T-helper 1 cell treated with Interleukin-12 subunit alpha and Interleukin-12 subunit beta and Interleukin-4 antibody, amounts not matched to agents 30 μg/mL and 1 μg/mL, for 36 hours (primary cell): ENCODE data around the gene MAGI1.

Experiments
- H3K27ac Mint-ChIP-seq: one replicate; pipeline ENCODE4 v1.8.0; 2021; ENCODE audit warnings: mild to moderate bottlenecking, mixed read lengths
- H3K27me3 Mint-ChIP-seq: one replicate; pipeline ENCODE4 v1.8.0; 2021; ENCODE audit warnings: low read depth, mixed read lengths
- H3K36me3 Mint-ChIP-seq: one replicate; pipeline ENCODE4 v1.8.0; 2021; ENCODE audit warnings: low read depth, mixed read lengths
- H3K4me1 Mint-ChIP-seq: one replicate; pipeline ENCODE4 v1.8.0; 2021; ENCODE audit warnings: low read depth, mixed read lengths
- H3K4me3 Mint-ChIP-seq: one replicate; pipeline ENCODE4 v1.8.0; 2021; ENCODE audit warnings: mild to moderate bottlenecking, moderate library complexity, mixed read lengths
- H3K9me3 Mint-ChIP-seq: one replicate; pipeline ENCODE4 v1.8.0; 2021; ENCODE audit warnings: mixed read lengths

The MAGI1 gene

DNA sequence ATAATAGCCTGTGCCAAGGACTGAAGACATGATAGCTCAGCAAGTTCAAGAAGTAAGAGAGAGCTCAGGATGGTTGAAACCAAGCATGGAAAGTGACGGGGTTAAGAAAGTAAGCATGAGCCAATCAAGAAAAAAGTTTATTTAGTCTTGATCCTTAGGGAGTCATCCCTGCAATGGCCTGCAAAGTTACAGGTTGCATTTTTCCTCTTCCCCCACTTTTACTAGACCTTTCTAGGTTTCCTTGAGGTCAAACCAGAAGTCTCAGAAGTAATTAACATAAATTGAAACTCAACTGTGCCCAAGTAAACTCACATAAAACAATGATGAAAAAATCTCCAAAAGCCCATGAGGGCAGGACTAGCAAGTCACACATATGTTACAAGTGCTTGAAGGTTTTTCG lies 250.9 kb downstream of the MAGI1 start:
- no peaks in the 10 kb centered on the region for H3K4me1 Mint-ChIP-seq

DNA sequence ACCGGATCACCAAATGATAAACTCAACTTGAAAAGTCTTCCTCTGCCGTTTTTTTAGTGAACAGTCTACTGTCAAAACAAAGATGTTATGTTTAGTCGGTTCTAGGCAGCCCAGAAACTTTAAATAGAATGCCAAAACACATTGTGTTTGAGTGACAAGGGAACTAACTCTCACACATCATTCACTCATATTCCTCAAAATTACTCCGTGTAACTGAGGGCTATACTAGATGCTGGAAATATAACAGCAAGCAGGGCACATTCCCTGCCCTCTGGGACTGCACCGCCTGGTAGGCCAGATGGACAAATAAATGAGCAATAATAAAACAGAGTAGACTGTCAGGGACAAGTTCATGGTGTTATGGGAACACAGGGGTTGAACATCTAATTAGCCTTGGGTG lies 251.4 kb downstream of the MAGI1 start:
- Mint-ChIP-seq H3K4me3 (no peak overlapping the region), H3K27me3 (no peaks in the 10 kb centered on the region), H3K4me1 (no peaks in the 10 kb centered on the region), H3K36me3 (no peaks in the 10 kb centered on the region), H3K27ac (no peak overlapping the region), H3K9me3 (no peaks in the 10 kb centered on the region)

More for the DNA sequence above, 250.9 kb downstream of the MAGI1 start:
- no peaks in the 10 kb centered on the region for H3K9me3 Mint-ChIP-seq
- H3K27ac Mint-ChIP-seq = no peak overlapping the region
- no peak overlapping the region for H3K4me3 Mint-ChIP-seq
- H3K36me3 Mint-ChIP-seq = no peaks in the 10 kb centered on the region
- H3K27me3 Mint-ChIP-seq = no peaks in the 10 kb centered on the region

DNA sequence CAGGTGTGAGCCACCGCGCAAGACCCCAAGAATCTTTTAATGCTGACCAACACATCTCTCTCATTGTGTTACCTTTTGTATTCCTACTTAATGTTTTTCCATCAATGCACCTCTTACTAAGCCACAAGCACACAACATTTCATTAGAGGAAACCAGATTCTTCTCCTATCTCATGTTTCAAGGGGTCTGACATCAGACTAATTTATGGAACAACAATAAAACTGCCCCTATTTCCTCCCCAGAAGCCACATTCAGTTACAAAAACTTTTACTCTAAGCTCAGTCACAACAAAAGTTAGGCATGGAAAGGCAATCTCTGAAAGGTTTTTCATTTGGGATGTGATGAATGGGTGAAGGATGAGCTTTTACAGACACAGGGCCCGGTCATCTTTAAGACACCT lies 251.8 kb downstream of the MAGI1 start:
- H3K4me1 Mint-ChIP-seq = no peaks in the 10 kb centered on the region
- H3K27me3 Mint-ChIP-seq = no peaks in the 10 kb centered on the region
- H3K36me3 Mint-ChIP-seq = no peaks in the 10 kb centered on the region
- H3K9me3 Mint-ChIP-seq = no peaks in the 10 kb centered on the region
- no peak overlapping the region for H3K4me3 Mint-ChIP-seq
- H3K27ac Mint-ChIP-seq = no peak overlapping the region

DNA sequence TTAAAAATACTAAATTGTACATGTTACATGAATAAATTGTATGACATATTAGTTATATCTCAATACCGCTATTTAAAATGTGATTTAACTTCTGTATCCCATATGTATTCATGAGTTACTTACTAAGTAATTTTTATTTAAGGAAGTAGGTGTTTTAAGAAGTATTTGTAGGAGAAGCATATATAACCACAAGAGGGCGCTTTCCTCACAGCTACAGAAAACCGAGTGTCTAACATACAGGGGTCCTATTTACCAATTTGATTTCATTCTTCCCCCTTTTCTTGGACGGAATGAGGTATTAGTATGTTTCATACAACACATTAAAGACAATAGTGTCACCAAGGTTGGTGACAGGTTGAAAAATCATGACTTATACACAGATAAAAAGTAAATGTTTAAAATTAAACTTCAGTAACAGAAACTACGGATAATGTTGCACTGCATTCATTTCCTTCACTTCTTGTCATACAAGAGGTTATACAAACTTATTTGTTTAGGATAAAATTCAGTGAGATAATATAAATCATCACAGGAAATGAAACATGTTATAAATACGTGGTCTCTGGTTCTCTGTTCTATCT lies 253.6 kb downstream of the MAGI1 start:
- H3K9me3 Mint-ChIP-seq = no peaks in the 10 kb centered on the region

DNA sequence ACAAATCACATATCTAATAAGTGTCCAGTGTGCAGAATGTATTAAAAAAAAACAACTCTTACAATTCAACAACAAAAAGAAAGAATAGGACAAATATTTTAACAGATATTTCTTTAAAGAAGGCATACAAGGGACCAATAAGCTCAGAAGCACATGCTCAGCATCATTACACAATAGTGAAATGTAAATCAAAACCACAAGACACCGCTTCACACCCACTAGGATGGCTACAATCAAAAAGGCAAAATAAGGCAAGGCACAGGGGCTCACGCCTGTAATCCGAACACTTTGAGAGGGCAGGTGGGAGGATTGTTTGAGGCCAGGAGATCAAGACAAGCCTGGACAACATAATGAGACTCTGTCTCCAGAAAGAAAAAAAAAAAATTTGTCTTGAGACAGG lies 255.6 kb downstream of the MAGI1 start:
- Mint-ChIP-seq H3K27ac (no peak overlapping the region), H3K4me1 (no peaks in the 10 kb centered on the region), H3K36me3 (no peaks in the 10 kb centered on the region), H3K9me3 (no peaks in the 10 kb centered on the region), H3K27me3 (no peaks in the 10 kb centered on the region), H3K4me3 (no peak overlapping the region)

More for the DNA sequence above, 253.6 kb downstream of the MAGI1 start:
- Mint-ChIP-seq H3K4me3 (no peak overlapping the region), H3K36me3 (no peaks in the 10 kb centered on the region), H3K4me1 (no peaks in the 10 kb centered on the region), H3K27me3 (no peaks in the 10 kb centered on the region), H3K27ac (no peak overlapping the region)

DNA sequence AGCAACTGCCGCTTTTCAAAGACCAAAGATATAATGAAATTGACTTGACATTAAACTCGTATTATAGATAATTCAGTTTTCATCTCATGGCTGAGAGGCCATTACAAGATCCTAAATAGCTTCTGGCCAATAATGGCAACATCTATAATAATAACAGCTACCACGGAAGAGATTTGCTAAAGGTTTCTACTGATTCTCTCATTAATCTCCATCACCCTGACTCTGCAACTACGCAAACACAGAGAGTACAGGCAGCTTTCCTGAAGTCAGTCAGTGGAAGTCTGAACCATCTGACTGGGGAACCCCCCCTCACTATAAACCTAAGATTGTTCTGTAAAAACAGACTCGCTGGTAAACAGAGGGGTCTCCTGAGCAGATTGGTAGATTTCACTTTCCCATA lies 257.1 kb downstream of the MAGI1 start:
- no peaks in the 10 kb centered on the region for H3K9me3 Mint-ChIP-seq
- no peaks in the 10 kb centered on the region for H3K4me1 Mint-ChIP-seq
- H3K4me3 Mint-ChIP-seq = no peak overlapping the region
- no peaks in the 10 kb centered on the region for H3K27me3 Mint-ChIP-seq
- no peaks in the 10 kb centered on the region for H3K36me3 Mint-ChIP-seq
- H3K27ac Mint-ChIP-seq = no peak overlapping the region

DNA sequence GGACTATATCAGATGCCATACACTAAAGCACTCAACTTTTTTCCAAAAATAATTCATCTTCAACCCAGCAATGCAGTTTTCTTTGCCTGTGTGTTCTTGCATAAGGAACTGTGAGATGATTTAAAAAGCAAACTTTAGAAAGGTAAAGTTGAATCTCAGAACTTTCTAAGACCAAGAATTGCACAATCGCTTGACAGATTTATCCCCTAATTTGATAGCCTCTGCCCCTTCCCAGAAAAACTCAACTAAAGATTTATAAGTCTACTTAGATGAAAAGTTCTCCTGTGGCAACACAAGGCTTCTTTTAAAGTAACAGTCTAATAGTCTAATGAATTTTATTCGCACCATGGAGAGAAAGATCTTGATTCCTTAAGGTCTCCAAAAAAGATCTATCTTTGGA lies 259.3 kb downstream of the MAGI1 start:
- H3K4me3 Mint-ChIP-seq = no peak overlapping the region
- no peaks in the 10 kb centered on the region for H3K9me3 Mint-ChIP-seq
- H3K4me1 Mint-ChIP-seq = no peaks in the 10 kb centered on the region
- no peaks in the 10 kb centered on the region for H3K36me3 Mint-ChIP-seq
- H3K27ac Mint-ChIP-seq = no peak overlapping the region
- H3K27me3 Mint-ChIP-seq = no peaks in the 10 kb centered on the region

DNA sequence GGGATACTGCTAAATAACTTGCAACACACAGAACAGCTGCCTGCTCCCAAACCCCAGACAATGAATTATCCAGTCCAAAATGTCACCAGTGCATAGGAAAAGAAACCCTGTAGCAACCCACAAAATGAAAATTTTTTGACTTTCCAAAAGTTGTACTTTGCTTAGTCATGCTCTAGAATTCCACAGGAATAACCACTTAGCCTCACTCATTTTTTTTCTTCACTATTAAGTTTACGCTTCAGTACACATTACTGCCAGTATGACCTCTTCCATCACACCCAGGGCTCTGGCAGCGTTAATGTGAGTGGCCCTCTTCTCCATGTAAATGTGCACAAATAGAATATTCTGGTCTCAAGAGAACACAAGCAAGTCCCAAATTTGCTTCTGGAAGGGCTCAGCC lies 259.8 kb downstream of the MAGI1 start:
- Mint-ChIP-seq H3K36me3 (no peaks in the 10 kb centered on the region), H3K4me3 (no peak overlapping the region), H3K9me3 (no peaks in the 10 kb centered on the region), H3K4me1 (no peaks in the 10 kb centered on the region), H3K27me3 (no peaks in the 10 kb centered on the region), H3K27ac (no peak overlapping the region)

DNA sequence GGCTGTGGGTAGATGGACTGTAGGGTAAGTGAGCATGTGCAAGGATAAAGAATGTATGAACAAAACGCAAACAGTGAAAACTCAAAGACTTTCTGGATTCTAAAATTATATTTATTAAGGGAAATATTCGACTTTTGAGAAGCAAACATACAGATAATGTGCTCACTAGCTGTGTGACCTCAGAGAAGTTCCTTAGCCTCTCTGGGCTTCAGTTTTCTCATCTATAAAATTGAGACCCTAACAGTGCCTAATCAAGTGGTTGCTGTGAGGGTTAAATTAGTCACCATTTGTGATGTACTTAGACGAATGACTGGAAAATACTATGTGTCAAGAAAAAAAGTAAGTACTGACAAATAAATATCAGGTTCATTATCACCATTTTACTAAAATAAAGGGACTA lies 261.7 kb downstream of the MAGI1 start:
- no peaks in the 10 kb centered on the region for H3K27me3 Mint-ChIP-seq
- no peaks in the 10 kb centered on the region for H3K9me3 Mint-ChIP-seq
- no peaks in the 10 kb centered on the region for H3K4me1 Mint-ChIP-seq
- H3K4me3 Mint-ChIP-seq = no peak overlapping the region
- no peaks in the 10 kb centered on the region for H3K36me3 Mint-ChIP-seq
- H3K27ac Mint-ChIP-seq = no peak overlapping the region

DNA sequence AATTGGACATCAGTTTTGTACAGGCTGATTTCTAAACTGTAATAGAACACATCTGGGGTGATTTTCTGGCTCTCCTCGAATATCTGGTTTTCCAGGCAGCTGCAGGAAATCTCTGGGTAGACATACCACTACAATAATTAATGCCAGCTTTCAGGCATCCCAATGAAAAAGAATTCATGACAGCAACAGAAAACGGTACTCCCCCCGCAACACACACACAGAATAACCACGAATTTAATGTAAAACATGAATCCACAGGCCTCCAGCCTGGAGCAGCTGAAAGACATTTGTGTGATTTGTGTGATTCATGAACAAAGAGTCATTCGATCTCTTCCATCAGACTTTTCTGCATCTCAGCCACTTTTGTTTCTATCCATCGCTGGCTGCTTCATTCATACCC lies 262.2 kb downstream of the MAGI1 start:
- Mint-ChIP-seq H3K4me3 (no peak overlapping the region), H3K36me3 (no peaks in the 10 kb centered on the region)

DNA sequence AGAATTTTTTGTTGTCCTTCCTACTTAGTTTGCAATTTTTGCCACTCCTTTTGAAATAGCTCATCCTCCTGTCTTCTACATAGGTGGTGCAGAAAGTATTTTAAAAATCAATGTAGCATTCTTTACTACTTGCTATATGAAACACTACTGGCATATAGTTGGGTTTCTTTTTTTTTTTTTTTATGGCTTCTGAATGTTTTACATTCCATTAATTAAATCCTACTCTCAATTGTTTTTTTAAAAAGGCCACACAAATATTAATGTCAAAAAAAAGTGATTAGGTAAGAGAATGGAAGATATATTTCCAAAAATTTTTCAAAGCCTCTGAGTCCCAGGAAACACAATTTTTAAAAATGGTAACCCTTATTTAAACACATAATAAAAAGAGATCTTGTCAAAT lies 262.6 kb downstream of the MAGI1 start:
- no peaks in the 10 kb centered on the region for H3K36me3 Mint-ChIP-seq
- H3K27me3 Mint-ChIP-seq = no peaks in the 10 kb centered on the region
- no peak overlapping the region for H3K4me3 Mint-ChIP-seq
- no peaks in the 10 kb centered on the region for H3K4me1 Mint-ChIP-seq
- no peak overlapping the region for H3K27ac Mint-ChIP-seq
- H3K9me3 Mint-ChIP-seq = no peaks in the 10 kb centered on the region

More for the DNA sequence above, 262.2 kb downstream of the MAGI1 start:
- no peak overlapping the region for H3K27ac Mint-ChIP-seq
- no peaks in the 10 kb centered on the region for H3K4me1 Mint-ChIP-seq
- H3K9me3 Mint-ChIP-seq = no peaks in the 10 kb centered on the region
- no peaks in the 10 kb centered on the region for H3K27me3 Mint-ChIP-seq

DNA sequence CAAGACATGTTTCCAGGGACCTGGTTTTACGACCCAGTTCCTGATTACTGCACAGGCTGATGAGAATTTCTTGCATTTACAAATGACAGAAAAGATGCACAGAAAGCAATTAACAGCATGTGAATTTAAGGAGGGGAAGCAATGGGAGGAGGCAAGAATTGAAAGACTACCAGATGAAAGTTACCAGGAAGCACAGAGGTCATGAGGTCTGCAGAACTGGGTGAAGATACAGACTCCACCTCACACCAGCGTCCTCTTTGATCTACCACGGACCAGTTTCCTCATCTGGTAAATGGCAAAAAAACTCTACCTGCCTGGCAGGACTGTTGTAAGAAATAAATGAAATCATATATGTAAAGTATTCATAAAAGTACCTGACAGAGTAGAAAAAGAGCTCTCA lies 266.0 kb downstream of the MAGI1 start:
- H3K36me3 Mint-ChIP-seq = no peaks in the 10 kb centered on the region
- no peak overlapping the region for H3K4me3 Mint-ChIP-seq
- H3K27ac Mint-ChIP-seq = no peak overlapping the region

DNA sequence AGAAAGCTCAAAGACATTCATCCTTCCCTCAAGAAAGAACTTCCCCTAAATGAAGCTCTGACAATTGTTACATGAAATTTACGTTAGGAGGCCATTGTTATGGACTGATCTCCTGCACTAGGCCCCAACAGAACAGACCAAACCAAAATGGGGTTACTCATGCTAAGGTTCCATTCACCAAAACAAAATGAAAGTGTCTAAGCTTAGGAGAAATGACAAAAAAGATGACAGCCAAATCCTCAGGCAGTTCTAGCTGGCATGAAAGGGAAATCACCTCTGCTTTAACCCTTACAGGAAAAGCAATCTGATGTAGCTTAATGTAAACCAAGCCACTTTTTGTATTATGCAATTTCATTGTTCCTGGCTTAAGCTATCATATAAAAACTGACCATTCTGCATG lies 271.2 kb downstream of the MAGI1 start:
- Mint-ChIP-seq H3K4me3 (no peak overlapping the region), H3K27ac (no peak overlapping the region), H3K9me3 (no peaks in the 10 kb centered on the region), H3K27me3 (no peaks in the 10 kb centered on the region), H3K4me1 (no peaks in the 10 kb centered on the region), H3K36me3 (no peaks in the 10 kb centered on the region)

More for the DNA sequence above, 266.0 kb downstream of the MAGI1 start:
- Mint-ChIP-seq H3K4me1 (no peaks in the 10 kb centered on the region), H3K27me3 (no peaks in the 10 kb centered on the region), H3K9me3 (no peaks in the 10 kb centered on the region)

DNA sequence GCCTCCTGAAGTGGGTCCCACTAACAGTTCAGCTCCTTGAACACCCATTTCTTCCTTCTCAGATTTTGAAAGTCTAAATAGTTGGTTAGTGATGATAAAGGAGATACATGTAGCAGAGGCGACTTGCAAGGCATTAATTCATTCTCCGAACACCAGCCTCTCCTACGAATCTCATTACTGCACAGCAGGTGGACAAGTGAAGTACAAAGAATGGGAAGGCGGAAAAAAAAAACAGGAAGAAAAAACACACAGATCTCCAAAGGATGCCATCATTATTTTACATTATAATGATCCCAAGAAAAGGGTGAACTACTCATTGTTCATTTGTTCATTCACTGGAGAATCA lies 276.5 kb downstream of the MAGI1 start:
- Mint-ChIP-seq H3K9me3 (no peaks in the 10 kb centered on the region), H3K36me3 (no peaks in the 10 kb centered on the region), H3K27ac (no peak overlapping the region), H3K4me1 (no peaks in the 10 kb centered on the region), H3K27me3 (no peaks in the 10 kb centered on the region), H3K4me3 (no peak overlapping the region)

DNA sequence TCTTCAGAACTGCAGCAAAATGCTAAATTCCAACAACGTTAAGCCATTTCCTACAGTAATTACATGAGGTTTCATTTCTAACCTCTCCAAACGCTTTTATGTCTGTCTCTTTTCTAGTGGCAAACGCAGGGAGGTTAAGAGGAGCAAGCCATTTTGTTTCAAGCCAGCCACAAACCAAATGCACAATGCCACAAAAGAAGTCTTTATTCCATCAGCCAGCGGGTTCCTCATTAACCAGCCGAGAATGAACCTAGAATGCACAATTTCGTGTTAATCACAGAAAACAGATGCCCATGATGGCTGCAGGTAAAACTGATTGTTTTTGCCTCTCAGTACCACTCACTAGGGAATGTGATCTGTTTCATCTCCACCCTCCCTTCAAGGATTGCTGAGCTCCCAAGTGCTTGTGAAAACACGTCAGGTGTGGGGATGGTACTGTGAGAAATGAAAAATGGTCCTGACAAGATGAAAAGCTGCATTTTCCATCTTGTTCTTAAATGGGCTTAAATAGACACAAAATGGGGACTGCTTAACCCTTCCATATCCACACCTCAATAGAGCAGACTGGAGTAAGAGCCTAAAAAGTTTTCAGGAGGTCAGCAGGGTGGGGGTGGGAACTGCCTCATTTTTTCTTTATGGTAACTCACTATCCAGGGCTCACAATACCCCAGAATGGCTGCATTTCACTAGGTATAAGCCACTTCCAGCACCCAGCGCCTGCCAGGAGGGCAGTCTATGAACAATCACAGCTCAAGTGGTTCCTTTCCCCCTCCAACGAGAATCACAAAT lies 277.1 kb downstream of the MAGI1 start:
- Mint-ChIP-seq H3K27ac (no peak overlapping the region), H3K27me3 (no peaks in the 10 kb centered on the region), H3K36me3 (no peaks in the 10 kb centered on the region), H3K9me3 (no peaks in the 10 kb centered on the region), H3K4me3 (no peak overlapping the region), H3K4me1 (no peaks in the 10 kb centered on the region)
